Measurements from ENCODE around the gene SLAMF6.

DNA sequence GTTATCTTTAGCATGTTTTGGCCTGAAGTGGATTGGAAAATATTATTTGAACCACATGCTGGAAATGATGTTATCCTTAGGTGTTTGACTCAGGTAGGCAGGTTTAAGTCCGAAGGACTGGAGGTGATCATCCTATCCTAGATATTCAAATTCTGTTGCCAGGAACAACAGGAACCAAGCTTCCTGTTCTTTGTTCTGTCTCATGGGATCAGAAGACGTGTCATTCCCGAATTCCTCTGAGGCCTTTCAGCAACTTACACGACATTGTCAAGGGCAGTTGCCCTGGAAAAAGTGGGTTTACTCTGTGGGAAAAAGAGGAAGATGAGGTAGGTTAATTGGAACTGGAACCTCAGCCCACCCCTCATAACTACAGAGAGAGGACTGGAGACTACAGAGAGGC, 36.6 kb downstream of the SLAMF6 start:
- TF ChIP-seq, protein P1, sequence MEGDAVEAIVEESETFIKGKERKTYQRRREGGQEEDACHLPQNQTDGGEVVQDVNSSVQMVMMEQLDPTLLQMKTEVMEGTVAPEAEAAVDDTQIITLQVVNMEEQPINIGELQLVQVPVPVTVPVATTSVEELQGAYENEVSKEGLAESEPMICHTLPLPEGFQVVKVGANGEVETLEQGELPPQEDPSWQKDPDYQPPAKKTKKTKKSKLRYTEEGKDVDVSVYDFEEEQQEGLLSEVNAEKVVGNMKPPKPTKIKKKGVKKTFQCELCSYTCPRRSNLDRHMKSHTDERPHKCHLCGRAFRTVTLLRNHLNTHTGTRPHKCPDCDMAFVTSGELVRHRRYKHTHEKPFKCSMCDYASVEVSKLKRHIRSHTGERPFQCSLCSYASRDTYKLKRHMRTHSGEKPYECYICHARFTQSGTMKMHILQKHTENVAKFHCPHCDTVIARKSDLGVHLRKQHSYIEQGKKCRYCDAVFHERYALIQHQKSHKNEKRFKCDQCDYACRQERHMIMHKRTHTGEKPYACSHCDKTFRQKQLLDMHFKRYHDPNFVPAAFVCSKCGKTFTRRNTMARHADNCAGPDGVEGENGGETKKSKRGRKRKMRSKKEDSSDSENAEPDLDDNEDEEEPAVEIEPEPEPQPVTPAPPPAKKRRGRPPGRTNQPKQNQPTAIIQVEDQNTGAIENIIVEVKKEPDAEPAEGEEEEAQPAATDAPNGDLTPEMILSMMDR (IDR thresholded peaks at IDR 0.05), result no peak
- TF ChIP-seq POLR2A (IDR thresholded peaks at IDR 0.05), result no peak
